ENCODE results near the gene FRYL.

The FRYL gene

DNA sequence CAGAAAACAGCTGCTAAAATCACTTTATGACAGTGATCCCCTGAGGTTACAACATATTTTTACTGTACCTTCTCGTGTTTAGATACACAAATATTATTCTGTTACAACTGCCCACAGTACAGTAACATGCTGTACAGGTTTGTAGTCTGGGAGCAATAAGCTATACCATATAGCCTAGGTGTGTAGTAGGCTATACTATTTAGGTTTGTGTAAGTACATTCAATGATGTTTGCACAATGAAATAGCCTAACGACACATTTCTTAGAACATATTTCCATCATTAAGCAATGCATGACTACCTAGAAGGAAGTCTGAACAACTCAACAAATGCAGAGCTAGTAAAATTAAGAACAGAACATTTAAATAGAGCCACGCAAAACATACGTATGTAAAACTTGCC is 177.3 kb downstream of the FRYL start:
- no peak for DNase-seq

GRCh38 chr4:48602222-48602621 is 177.9 kb downstream of the FRYL start:
- no peak for DNase-seq

DNA sequence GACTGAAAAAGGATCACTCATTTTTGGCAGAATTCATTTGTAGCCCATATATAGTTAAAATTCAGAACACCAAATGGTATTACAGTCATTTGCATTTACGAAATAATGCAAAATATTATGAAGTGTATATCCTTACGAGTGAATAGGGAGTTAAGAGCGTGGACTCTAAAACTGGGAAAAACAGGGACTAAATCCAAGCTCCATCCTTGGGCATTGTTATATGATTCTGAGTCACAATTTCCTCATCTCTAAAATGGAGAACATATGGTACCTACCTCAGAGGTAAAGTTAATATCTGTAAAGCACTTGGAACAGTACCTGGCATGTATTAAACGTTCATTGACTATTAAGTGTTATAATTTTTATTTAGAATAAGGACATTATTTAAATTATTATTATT is 183.7 kb downstream of the FRYL start:
- no peak for DNase-seq

DNA sequence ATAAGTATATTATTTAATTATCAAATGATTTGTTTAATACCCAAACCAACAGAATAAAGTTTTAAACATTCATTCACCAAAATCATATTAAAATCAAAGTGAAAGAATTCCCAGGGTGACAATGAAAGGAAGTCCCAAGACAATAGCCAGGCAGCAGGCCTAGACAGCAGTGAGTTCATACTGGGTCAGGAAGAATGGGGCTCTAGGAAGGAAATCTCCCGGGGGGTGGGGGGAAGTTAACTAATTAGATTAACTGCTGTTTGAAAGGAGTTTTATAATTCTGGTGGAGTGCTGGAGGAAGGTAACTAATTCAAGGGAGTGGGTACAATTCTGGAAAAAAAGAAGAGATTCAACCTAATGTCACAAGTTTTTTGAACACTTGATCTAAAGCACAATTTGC is 185.9 kb downstream of the FRYL start:
- DNase-seq = no peak

- DNase-seq = no peak
Measured at GRCh38 chr4:48591372-48591771, 188.7 kb downstream of the FRYL start.

- no peak for DNase-seq
Measured at GRCh38 chr4:48590884-48591283, 189.2 kb downstream of the FRYL start.

DNA sequence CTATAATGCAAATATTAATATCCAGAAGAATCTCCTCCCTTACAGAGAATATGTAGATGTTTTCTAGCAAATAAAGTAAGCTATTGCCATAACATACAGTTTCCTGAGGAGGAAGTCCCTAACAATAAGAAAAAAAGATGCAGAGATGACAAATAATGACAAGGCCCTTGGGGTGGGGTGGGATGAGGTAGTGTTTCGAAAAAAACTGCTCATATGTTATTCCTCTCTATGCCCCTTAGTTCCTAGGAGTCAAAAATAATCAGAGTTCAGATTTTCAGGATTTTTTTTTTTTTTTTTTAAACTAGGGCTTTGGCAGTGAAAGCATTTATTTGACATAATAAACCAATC is 191.0 kb downstream of the FRYL start:
- no peak for DNase-seq

DNA sequence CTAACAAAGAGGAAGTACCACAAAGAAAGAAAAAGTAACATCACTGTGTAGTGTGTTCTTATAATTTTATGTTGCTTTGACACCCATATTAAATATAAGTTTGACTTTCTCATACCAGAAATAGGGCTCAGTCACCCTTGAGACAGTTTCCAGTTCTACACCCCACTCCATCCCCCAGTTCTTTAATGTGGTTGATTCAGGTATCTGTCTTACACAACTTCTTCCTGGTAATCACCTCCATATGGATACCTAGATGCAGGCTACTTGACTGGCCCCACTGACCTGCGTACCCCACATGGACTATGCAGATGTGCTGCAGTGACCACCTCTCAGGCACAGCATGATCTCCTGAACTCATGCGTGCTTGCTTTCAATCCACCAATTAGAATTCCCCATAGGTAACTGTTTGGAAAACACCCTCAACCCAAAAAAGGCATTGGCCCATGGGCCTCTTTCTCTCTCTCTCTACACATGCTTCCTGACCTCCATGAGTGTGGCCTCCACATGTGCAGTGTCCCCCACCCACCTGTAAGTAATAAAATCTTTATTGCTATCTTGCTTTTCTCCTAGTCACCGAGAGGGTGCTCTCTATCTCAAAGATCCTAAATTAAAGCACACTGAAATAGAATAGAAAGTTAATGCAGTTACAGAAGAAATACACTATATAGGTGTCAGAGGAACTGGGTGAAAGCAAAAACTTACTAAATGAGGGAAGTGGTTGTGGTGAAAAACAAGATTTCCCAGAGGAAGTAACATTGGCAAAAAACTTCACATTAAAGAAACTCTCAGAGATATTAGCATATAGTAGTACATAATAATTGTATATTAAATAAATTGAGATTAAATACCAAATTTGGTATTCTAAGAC is 191.6 kb downstream of the FRYL start:
- no peak for DNase-seq

DNA sequence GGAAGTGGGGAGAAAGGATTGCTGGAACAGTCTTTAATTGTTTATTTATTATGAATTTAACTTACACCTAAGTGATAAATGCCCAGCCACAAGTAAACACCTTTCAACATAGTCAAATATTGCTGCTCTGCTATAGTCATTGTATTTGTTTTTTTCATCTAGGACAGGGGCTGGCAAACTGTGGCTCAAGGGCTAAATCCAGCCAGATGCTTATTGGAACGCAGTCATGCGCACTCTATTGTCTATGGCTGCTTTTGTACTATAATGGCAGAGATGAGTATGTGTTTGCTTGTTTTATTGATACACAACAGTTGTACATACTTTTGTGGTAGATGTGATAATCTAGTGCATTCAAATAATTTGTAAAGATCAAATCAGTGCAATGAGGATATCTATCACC is 194.7 kb downstream of the FRYL start:
- no peak for DNase-seq

GRCh38 chr4:48578132-48578968 is 201.7 kb downstream of the FRYL start:
- peak; percentile 69 for DNase-seq

GRCh38 chr4:48575964-48576363 is 204.1 kb downstream of the FRYL start:
- no peak for DNase-seq

GRCh38 chr4:48571471-48571870 is 208.6 kb downstream of the FRYL start:
- no peak for DNase-seq

- no peak for DNase-seq
Measured at GRCh38 chr4:48570646-48571220, 209.3 kb downstream of the FRYL start.

GRCh38 chr4:48566034-48566384 is 214.1 kb downstream of the FRYL start:
- no peak for DNase-seq

DNA sequence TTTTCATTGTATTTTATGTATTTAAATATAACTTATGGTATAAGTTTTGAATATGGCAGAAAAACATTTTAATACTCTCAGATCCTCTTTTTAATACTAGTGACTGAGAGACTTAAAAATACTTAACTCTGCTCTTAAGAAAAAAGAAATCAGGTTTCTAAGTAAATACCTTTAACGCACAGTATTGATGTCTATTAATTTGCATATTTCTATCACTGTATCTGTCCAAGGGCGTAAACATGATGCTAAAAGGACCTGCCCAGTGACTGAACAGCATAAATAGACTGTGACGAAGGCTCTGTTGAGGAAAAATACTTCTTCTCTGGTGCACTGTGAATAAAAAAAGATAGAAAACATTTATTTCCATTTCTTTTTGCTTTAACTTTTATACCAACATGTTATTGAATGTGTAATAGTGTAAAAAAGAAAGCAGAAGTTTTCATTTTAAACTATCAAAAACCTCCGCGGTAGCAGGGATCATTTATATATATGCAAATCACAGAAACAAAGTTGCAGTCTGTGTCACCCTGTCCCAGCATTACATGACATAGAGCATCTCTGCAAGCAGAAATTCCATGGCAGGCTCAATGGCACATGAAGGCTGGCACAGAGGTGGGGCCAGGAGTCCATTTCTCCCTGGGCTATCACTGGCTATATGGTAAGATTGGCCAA is 214.6 kb downstream of the FRYL start:
- DNase-seq = no peak

GRCh38 chr4:48564151-48564550 is 215.9 kb downstream of the FRYL start:
- DNase-seq = no peak

DNA sequence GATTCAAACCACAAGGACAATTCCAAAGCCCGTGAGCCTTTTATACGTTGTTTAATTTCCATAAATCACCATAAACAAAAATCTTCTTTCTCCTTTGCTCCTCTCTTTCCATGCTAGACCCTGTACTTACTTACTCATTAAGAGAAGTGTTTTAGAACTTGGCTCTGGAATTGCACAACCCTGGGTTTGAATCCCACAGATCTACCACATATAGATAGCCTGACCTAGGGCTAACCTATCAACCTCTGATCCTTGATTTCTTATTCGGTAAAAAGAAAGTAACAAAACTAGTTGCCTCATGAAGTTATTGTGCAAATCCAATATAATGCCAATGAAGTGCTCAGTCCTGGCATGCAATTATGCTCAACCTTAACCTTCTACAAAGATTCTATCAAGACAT is 221.3 kb downstream of the FRYL start:
- DNase-seq = no peak

DNA sequence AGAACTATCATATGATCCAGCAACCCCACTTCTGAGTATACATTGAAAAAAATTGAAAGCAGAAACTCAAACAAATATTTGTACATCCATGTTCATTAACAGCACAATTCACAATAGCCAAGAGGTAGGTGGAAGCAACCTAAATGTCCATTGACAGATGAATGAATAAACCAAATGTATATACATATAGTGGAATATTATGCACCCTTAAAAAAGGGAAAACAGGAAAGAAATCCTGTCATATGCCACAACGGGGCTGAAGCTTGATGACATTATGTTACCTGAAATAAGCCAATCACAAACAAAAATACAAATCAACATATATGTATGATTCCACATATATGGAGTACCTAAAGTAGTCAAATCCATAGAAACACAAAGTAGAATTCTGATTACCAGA is 222.1 kb downstream of the FRYL start:
- DNase-seq = no peak

GRCh38 chr4:48557478-48557877 is 222.6 kb downstream of the FRYL start:
- no peak for DNase-seq

DNA sequence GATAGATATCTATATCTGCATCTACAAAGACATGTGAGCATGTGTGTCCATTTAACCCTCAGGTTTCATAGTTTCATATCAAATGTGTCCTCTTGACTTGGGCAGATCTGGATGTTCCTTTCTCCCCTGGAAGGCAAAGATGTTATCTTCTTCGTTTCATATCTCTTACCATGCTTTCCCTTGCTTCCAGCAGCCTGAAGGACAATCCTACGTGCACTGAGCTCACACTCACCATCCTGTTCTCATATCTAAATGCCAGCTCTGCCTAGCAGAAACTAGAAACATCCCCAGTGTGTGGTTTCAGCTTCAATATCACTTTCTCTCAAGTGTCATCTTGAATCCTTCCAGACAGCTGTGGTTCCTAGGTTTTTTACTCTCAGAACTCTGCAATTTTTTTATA is 223.8 kb downstream of the FRYL start:
- no peak for DNase-seq

- DNase-seq = no peak
Measured at GRCh38 chr4:48554606-48555005, 225.5 kb downstream of the FRYL start.

DNA sequence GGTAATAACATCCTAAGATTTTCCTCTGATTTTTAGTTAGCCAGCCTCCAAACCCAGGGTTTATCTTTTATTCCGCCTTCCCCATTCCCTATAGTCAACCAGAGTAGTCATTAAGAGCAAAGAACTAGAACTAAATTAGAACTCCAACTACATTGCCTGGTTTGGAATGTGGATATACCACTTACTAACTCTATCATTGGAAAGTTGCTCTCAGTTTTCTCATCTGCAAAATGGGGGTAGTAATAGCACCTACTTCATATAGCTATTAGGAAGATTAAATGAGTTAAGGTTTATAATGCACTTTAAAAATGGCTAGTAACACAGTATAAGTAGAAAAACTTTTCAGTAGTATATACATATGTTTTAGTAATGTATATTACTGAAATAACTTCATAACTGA is 226.4 kb downstream of the FRYL start:
- DNase-seq = no peak

DNA sequence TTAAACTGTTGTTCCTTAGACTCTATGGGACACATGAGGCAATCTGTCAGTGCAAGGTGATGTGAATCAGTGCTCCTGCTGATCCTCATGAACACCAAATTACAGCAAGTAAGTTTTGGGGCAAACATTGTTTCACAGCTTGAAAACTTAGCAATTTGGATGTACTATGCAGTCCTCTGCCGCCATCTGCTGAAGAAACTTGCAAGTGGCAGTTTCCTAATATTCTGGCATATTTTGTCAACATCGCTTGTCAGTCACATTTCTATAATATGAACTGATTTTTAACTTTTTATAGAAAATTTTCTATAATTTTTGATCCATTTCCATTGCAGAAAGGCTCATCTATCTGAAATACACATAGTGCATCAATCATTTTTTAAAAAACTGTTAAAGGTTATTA is 233.7 kb downstream of the FRYL start:
- no peak for DNase-seq

- DNase-seq = no peak
Measured at GRCh38 chr4:48543796-48544195, 236.3 kb downstream of the FRYL start.

All from islet precursor cell (in vitro differentiated cells).